H9 (cell line): ENCODE measurements around the gene NKIRAS1. TPM values are rescaled to one million over a fixed set of nuclear protein-coding genes. Genes with fewer than 3 reads are reported as not detected.

Source experiments
- DNase-seq: peaks from one replicate; pipeline ENCODE4 v3.0.0-alpha.2; 2017
- H2AFZ ChIP-seq: one replicate; pipeline ENCODE4 v1.6.1; 2013; ENCODE audit warnings: mild to moderate bottlenecking, low read length, control low read depth, moderate library complexity
- H2AK5ac ChIP-seq: 2 replicates; pipeline ENCODE4 v1.6.1; 2013; ENCODE audit warnings: low read length, control low read depth, mixed read lengths; ENCODE audit not compliant: insufficient read length
- H2BK120ac ChIP-seq: one replicate; pipeline ENCODE4 v1.6.1; 2013; ENCODE audit warnings: low read depth, mild to moderate bottlenecking, low read length, control low read depth, inconsistent platforms; ENCODE audit not compliant: poor library complexity, severe bottlenecking
- H2BK12ac ChIP-seq: 2 replicates; pipeline ENCODE4 v1.6.1; 2013; ENCODE audit warnings: low read length, control low read depth, mixed read lengths, low read depth; ENCODE audit not compliant: insufficient read length
- H2BK15ac ChIP-seq: 2 replicates; pipeline ENCODE4 v1.6.1; 2013; ENCODE audit warnings: low read depth, low read length, control low read depth
- H2BK20ac ChIP-seq: one replicate; pipeline ENCODE4 v1.6.1; 2013; ENCODE audit warnings: low read depth, mild to moderate bottlenecking, low read length, control low read depth, inconsistent platforms; ENCODE audit not compliant: poor library complexity, severe bottlenecking
- H2BK5ac ChIP-seq: 2 replicates; pipeline ENCODE4 v1.6.1; 2013; ENCODE audit warnings: low read length, control low read depth, mixed read lengths; ENCODE audit not compliant: insufficient read length
- H3K14ac ChIP-seq: 2 replicates; pipeline ENCODE4 v1.6.1; 2013; ENCODE audit warnings: low read length, control low read depth; ENCODE audit not compliant: insufficient read depth
- H3K18ac ChIP-seq: 2 replicates; pipeline ENCODE4 v1.6.1; 2013; ENCODE audit warnings: low read depth, mild to moderate bottlenecking, mixed read lengths, low read length, control low read depth; ENCODE audit not compliant: insufficient read length
- H3K23ac ChIP-seq: 2 replicates; pipeline ENCODE4 v1.6.1; 2013; ENCODE audit warnings: low read length, control low read depth, mixed read lengths, low read depth; ENCODE audit not compliant: insufficient read length
- H3K23me2 ChIP-seq: 2 replicates; pipeline ENCODE4 v1.6.1; 2013; ENCODE audit warnings: low read depth, mild to moderate bottlenecking, mixed read lengths, low read length, control low read depth; ENCODE audit not compliant: insufficient read length, poor library complexity, severe bottlenecking
- H3K27ac ChIP-seq: 2 replicates; pipeline ENCODE4 v1.5.1; 2013; ENCODE audit warnings: low read length, control low read depth, mixed read lengths, low read depth; ENCODE audit not compliant: insufficient read length
- H3K27me3 ChIP-seq: 2 replicates; pipeline ENCODE4 v1.6.1; 2013; ENCODE audit warnings: low read length, control low read depth, inconsistent platforms; ENCODE audit not compliant: insufficient read depth
- H3K4ac ChIP-seq: 2 replicates; pipeline ENCODE4 v1.6.1; 2013; ENCODE audit warnings: low read depth, mild to moderate bottlenecking, control low read depth, inconsistent platforms, low read length, moderate library complexity
- H3K4me1 ChIP-seq: 2 replicates; pipeline ENCODE4 v1.6.1; 2013; ENCODE audit warnings: low read length, control low read depth, inconsistent platforms; ENCODE audit not compliant: insufficient read depth
- H3K4me2 ChIP-seq: 2 replicates; pipeline ENCODE4 v1.6.1; 2013; ENCODE audit warnings: low read length, control low read depth, mixed read lengths; ENCODE audit not compliant: insufficient read length, insufficient read depth
- H3K56ac ChIP-seq: 2 replicates; pipeline ENCODE4 v1.6.1; 2013; ENCODE audit warnings: low read depth, mild to moderate bottlenecking, mixed read lengths, low read length, control low read depth; ENCODE audit not compliant: insufficient read length
- H3K79me1 ChIP-seq: 2 replicates; pipeline ENCODE4 v1.6.1; 2013; ENCODE audit warnings: low read depth, mild to moderate bottlenecking, moderate library complexity, low read length, control low read depth, inconsistent platforms; ENCODE audit not compliant: insufficient read depth, poor library complexity, severe bottlenecking
- H3K79me2 ChIP-seq: 2 replicates; pipeline ENCODE4 v1.6.1; 2013; ENCODE audit warnings: low read length, control low read depth, inconsistent platforms; ENCODE audit not compliant: insufficient read depth
- H3K9ac ChIP-seq: 2 replicates; pipeline ENCODE4 v1.6.1; 2013; ENCODE audit warnings: low read length, control low read depth, mixed read lengths; ENCODE audit not compliant: insufficient read length; ENCODE audit errors: extremely low read depth
- H3K9me3 ChIP-seq: one replicate; pipeline ENCODE4 v1.6.1; 2013; ENCODE audit warnings: low read depth, low read length, inconsistent platforms; ENCODE audit not compliant: control insufficient read depth
- H3T11ph ChIP-seq: one replicate; pipeline ENCODE4 v1.6.1; 2013; ENCODE audit warnings: mild to moderate bottlenecking, low read length, control low read depth, inconsistent platforms
- H4K20me1 ChIP-seq: one replicate; pipeline ENCODE4 v1.6.1; 2013; ENCODE audit not compliant: control insufficient read depth, insufficient read length, insufficient read depth
- H4K5ac ChIP-seq: 2 replicates; pipeline ENCODE4 v1.6.1; 2013; ENCODE audit warnings: low read depth, mild to moderate bottlenecking, mixed read lengths, low read length, control low read depth; ENCODE audit not compliant: insufficient read length
- H4K8ac ChIP-seq: replicated peaks from 2 replicates; pipeline ENCODE4 v1.6.1; 2013; ENCODE audit warnings: low read length, control low read depth, mixed read lengths, low read depth; ENCODE audit not compliant: insufficient read length
- H4K91ac ChIP-seq: 2 replicates; pipeline ENCODE4 v1.6.1; 2013; ENCODE audit warnings: low read depth, mild to moderate bottlenecking, moderate library complexity, mixed read lengths, low read length, control low read depth; ENCODE audit not compliant: insufficient read length
- H3K27ac Mint-ChIP-seq, 3 experiments: 2 replicates in 2 of 3; 3 replicates in 1 of 3; pipeline ENCODE4 v1.8.0; 2020 to 2021; ENCODE audit warnings: mixed read lengths in 3 of 3, mild to moderate bottlenecking in 1 of 3, moderate library complexity in 1 of 3
- H3K27me3 Mint-ChIP-seq: 2 replicates; pipeline ENCODE4 v1.8.0; 2021; ENCODE audit warnings: low read depth, mild to moderate bottlenecking, moderate library complexity, mixed read lengths
- H3K36me3 Mint-ChIP-seq, 3 experiments: 2 replicates in 2 of 3; 3 replicates in 1 of 3; pipeline ENCODE4 v1.8.0; 2020 to 2021; ENCODE audit warnings: low read depth in 3 of 3, mixed read lengths in 3 of 3; ENCODE audit not compliant: insufficient read depth in 1 of 3
- H3K4me1 Mint-ChIP-seq, 2 experiments: 2 replicates each; pipeline ENCODE4 v1.8.0; 2020; ENCODE audit warnings: mixed read lengths in 2 of 2
- H3K4me3 Mint-ChIP-seq, 2 experiments: 2 replicates in 1 of 2; 3 replicates in 1 of 2; pipeline ENCODE4 v1.8.0; 2020 to 2021; ENCODE audit warnings: mild to moderate bottlenecking in 2 of 2, mixed read lengths in 2 of 2, moderate library complexity in 1 of 2
- H3K9me3 Mint-ChIP-seq, 2 experiments: 2 replicates in 1 of 2; 3 replicates in 1 of 2; pipeline ENCODE4 v1.8.0; 2020; ENCODE audit warnings: mild to moderate bottlenecking in 2 of 2, mixed read lengths in 2 of 2, moderate library complexity in 1 of 2
- WGBS: extraction: QIAGEN DNeasy Blood & Tissue Kit; methylation state at CpG from one replicate; pipeline ENCODE4 v1.1.7; 2013; ENCODE audit warnings: missing lambda C conversion rate, low lambda C conversion rate, mixed read lengths; ENCODE audit not compliant: insufficient read length; ENCODE audit errors: extremely low coverage; 5-methylcytosine and 5-hydroxymethylcytosine counted together
- total RNA-seq: library from RNA; stranded (reverse); gene quantifications from 2 replicates; pipeline ENCODE4 v1.2.1, GENCODE V29; 2021
- TF ChIP-seq, protein P1 (sequence below): fragments of 200-600 bp; sonication (generic); conservative IDR thresholded peaks from 3 replicates; pipeline ENCODE4 v1.8.0; 2021; ENCODE audit warnings: antibody characterized with exemption, mild to moderate bottlenecking

Gene NKIRAS1
- total RNA-seq, 1 experiment from 2014 or later, result 6.1 TPM

DNA sequence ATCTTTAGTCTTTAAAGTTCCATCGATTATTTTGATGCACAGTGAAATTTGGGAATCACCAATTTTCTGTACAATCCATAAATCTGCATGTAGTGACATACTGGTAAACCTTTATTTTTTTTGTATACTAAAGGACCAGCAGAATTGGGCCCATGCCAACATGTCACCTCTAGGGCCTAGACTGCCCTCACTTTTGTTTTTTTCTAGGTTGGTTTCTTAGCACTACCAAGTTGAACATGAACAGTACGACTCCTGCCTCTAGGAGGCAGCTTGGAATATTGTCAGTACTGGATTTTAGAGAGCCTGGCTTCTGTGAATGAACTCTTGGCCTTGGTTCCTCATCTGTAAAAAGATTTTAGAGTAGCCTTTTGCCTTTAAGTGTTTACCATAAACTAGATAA lies 32.3 kb downstream of the NKIRAS1 start:
- no peak overlapping the region for H3K27ac ChIP-seq
- H3K14ac ChIP-seq, result no peak overlapping the region
- H3T11ph ChIP-seq, result no peak overlapping the region
- no peak overlapping the region for H2AFZ ChIP-seq
- H4K5ac ChIP-seq, result no peak overlapping the region
- H2BK5ac ChIP-seq, result no peak overlapping the region
- no peaks in the 10 kb centered on the region for H3K23me2 ChIP-seq
- no peak overlapping the region for H2AK5ac ChIP-seq
- no peak overlapping the region for H3K23ac ChIP-seq
- TF ChIP-seq, protein P1, sequence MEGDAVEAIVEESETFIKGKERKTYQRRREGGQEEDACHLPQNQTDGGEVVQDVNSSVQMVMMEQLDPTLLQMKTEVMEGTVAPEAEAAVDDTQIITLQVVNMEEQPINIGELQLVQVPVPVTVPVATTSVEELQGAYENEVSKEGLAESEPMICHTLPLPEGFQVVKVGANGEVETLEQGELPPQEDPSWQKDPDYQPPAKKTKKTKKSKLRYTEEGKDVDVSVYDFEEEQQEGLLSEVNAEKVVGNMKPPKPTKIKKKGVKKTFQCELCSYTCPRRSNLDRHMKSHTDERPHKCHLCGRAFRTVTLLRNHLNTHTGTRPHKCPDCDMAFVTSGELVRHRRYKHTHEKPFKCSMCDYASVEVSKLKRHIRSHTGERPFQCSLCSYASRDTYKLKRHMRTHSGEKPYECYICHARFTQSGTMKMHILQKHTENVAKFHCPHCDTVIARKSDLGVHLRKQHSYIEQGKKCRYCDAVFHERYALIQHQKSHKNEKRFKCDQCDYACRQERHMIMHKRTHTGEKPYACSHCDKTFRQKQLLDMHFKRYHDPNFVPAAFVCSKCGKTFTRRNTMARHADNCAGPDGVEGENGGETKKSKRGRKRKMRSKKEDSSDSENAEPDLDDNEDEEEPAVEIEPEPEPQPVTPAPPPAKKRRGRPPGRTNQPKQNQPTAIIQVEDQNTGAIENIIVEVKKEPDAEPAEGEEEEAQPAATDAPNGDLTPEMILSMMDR, result peak; percentile 48; the same call in 2 of the 3 replicates
- no peak overlapping the region for H4K91ac ChIP-seq
- WGBS, result no CpG with 5 or more reads among the region's 2 CpGs
- no peak overlapping the region for H3K18ac ChIP-seq
- Mint-ChIP-seq H3K9me3 (peaks cover 2 to 3% of the 10 kb centered on the region in 2 experiments; a peak in 2 of 5 replicates), H3K4me1 (0 out of 4 replicates have a peak, but pooled peaks cover 0 to 8% of the 10 kb centered on the region in 2 experiments), H3K36me3 (peaks cover 18 to 25% (median 24%) of the 10 kb centered on the region in 3 experiments), H3K27me3 (no peaks in the 10 kb centered on the region), H3K4me3 (no peak overlapping the region), H3K27ac (no peak overlapping the region)
- no peak overlapping the region for H2BK120ac ChIP-seq
- H2BK20ac ChIP-seq, result no peak overlapping the region
- H3K9ac ChIP-seq, result no peak overlapping the region
- DNase-seq, result no peak
- H3K4me2 ChIP-seq, result no peak overlapping the region
- H3K27me3 ChIP-seq, result no peaks in the 10 kb centered on the region
- no peaks in the 10 kb centered on the region for H3K4me1 ChIP-seq
- H2BK12ac ChIP-seq, result no peak overlapping the region
- no peak overlapping the region for H2BK15ac ChIP-seq
- no peak overlapping the region for H3K4ac ChIP-seq
- H4K20me1 ChIP-seq, result no peaks in the 10 kb centered on the region
- no peak overlapping the region for H3K56ac ChIP-seq
- H4K8ac ChIP-seq, result no peak overlapping the region
- H3K79me1 ChIP-seq, result no peaks in the 10 kb centered on the region
- H3K79me2 ChIP-seq, result no peaks in the 10 kb centered on the region; the same call in 1 of the 2 replicates
- no peaks in the 10 kb centered on the region for H3K9me3 ChIP-seq
